OCI-M1 (cell line): ENCODE measurements around the gene CD38.

Source experiments
- DNase-seq: peaks from one replicate; lab custom pipeline; 2025; lab: John Stamatoyannopoulos, UW

CD38 gene

DNA sequence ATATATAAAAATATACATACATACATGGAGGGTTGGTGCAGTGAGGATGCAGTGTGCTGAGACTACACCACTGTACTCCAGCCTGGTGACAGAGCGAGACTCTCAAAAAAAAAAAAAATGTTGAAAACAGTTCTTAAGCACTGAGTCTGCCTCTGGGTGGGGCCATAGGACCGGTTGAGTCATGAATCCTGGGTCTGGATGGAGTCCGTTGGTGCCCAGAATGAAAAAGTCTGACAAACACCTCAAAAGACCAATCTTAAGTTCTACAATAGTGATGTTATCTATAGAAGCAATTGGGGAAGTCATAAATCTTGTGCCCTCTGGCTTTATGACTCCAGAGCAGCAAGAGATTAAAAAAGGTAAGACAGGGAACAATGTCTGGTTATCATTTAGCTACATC, 90.0 kb downstream of the CD38 start:
- peak; percentile 39 for DNase-seq

DNA sequence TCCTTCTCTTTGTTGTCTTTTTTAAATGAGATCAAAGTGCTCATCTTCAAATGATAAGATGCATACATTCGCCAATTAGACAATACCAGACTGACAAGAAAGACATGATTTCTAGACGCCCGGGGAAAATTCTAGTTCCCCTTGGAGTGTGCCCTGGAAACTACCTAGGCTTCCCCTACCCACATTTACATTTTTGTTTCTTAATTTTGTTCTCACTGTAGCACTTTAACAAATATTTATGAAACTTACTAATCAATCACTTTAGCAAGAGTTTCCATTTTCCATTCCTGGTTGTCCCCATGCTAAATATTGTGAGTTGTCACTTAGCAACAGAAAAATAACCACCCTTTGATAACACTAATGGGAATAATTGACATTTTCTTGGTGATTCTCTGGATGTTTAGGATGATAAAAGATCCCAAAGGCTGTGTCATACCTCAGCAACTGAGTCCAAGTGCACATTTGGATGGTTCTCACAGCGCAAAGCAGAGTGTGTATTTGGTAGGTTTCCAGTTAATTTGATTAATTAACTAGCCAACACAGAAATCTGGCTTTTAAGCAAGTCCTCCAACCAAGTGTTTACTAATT, 90.8 kb downstream of the CD38 start:
- no peak for DNase-seq

DNA sequence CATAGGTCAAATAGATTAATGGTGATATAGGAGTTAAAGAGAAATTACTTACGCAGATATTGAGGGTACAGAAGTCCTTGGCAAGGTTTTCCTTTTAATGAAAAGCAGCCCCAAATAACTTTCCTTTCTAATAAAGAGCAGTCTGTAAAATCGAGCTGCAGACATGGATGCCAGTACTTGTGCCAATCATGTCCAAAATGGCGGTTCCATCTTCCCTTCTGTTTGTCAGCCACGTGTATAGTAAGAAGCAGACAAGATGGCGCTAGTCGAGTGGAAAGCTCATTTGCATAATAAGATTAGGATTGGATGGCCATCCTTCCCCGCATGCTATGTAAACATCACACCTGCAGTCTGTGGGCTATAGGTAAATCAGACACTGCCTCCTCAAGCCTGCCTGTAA, 92.0 kb downstream of the CD38 start:
- no peak for DNase-seq

DNA sequence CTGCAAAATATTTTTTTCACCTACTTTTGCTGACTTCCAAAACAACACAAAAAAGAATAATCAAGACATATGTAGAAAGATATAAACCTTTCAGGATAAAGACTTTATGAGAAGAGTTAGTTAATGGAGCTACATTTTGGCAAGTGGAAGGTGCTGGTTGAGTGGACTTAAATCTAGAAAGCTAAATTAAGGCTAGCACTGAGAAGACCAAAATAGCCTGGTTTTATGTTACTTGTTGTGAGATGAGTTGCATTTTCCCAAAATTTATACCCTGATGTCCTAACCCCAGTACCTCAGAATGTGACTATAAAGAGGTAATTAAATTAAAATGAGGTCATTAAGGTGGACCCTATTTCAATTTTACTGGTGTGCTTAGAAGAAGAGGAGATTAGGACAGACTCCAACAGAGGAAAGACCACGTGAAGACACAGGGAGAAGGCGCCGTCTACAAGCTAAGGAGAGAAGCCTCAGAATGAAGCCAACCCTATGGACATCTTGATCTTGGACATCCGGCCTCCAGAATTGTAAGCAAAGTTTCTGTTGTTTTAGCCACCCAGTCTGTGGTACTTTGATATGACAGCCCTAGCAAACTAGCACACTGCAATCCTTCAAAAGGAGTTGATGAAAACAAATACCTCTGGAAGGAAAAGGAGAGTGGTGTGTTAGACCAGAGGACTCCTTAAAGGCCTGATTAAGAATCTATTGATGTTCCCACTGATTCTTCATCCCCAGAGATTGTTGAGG, 93.0 kb downstream of the CD38 start:
- DNase-seq, result no peak

DNA sequence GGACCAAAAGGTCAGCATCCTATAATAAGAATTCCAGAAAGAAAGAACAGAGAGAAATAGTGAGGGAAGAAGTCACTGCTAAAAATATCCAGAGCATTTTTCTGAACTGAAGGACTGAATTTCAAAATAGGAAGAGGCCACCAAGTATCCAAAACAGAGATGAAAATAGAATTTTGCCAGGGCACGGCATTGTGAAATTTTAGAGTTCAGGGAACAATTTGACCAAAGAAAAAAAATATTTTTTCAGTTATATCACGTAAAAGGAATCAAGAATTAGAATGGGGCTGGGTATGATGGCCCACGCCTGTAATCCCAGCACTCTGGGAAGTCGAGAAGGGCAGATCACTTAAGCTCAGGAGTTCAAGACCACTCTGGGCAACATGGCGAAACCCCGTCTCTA, 95.0 kb downstream of the CD38 start:
- DNase-seq, result no peak

DNA sequence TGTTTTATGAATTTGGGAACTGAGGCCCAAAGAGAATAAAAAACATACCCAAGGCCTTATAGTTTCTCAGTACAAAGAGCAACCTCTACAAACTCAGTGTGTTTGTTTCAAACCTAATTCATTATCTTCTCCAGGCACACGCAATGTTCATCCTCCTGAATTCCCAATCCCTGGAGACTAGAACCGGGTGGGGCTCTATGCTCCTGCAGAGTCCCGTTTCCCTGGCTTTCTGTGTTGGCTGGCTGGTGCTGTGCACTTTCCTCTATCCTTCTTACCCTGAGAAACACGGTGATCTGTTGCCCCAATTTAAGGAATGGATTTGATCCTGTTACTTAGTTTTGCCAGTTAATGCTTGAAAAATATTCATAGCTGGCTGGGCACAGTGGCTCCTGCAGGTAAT, 96.5 kb downstream of the CD38 start:
- no peak for DNase-seq

DNA sequence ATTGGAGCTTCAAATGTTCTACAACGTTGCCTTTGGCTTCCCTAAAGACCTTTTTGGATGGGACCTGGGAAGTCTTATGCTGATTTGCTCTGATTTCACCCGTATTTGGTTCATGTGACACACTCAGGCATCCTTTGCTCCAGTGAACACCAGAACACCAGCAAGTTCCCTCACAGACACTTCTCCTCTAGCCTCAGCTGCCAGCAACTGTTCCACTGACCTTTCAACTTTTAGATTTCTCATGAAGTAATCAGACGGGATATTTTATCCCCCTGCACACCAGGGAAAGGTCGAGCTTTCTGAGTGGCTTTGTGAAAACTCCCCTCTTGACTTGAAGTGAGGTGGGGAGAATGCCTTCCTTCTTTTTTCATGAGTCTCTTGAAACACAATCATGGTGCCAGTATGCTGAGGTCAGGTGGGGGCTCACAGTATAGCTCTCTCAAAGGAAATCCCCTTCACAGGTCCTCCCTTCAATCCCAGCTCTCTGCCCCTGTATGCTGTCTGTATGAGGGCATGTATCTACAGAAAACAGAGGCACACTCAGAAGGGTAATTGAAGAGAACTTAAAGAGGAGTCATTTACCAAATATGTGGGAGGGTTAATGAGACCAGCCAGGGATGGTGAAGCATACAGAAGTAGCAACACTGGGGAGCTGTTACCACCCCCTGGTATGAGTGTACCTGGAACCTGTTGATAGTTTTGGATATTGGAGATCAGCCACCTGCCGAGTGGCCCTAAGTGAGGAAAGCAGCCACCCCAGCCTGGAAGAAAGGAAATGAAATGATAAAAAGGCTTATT, 97.7 kb downstream of the CD38 start:
- DNase-seq, result no peak

DNA sequence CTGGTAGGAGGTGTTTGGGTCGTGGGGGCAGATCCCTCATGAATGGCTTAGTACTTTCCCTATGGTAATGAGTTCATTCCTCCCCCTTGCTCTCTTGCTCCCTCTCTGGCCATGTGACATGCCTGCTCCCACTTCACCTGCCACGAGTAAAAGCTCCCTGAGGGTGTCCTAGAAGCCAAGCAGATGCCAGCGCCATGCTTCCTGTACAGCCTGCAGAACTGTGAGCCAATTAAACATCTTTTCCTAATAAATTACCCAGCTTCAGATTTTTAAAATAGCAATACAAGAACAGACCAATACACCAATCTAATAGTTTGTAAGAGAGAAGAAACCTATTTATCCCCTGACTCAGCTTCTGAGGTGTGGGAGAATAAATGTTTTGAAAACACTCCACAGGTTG, 99.9 kb downstream of the CD38 start:
- no peak for DNase-seq

DNA sequence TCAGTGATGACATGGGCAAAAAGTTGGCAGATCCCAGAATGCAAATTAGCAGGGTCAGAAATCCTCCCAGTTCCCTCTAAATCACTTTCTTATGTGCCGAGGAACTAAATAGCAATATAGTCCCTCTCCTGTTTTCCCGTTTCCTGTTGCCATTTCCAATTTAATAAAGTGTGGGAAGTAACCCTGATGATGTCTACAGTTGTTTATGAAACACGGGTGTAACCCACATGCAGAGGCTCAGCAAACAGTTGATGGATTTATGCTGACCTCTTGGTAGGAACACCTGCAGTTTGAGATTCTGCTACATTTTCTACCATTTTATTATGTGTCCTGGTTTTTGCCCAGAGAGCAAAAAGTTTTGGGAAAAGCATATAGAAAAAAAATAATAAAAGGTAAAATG, 103.7 kb downstream of the CD38 start:
- DNase-seq, result no peak

DNA sequence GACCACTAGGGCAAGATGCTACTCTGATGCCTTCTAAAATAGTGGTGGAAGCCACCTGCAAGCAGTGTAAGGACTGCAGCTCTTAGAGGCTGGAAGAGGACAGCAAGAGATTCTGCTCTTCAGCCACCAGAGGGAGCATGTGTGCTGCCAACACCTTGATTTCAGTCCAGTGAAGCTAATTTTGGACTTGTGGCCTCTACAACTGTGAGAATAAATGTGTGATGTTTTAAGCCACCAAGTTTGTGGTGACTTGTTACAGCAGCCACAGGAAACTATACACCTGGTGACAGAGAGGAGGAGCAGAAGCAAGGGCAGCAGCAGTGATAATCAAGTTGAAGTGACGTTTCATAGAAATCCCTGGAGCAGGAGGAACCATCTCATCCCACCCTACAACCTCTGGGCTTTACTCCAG, 104.6 kb downstream of the CD38 start:
- DNase-seq, result peak; percentile 71

DNA sequence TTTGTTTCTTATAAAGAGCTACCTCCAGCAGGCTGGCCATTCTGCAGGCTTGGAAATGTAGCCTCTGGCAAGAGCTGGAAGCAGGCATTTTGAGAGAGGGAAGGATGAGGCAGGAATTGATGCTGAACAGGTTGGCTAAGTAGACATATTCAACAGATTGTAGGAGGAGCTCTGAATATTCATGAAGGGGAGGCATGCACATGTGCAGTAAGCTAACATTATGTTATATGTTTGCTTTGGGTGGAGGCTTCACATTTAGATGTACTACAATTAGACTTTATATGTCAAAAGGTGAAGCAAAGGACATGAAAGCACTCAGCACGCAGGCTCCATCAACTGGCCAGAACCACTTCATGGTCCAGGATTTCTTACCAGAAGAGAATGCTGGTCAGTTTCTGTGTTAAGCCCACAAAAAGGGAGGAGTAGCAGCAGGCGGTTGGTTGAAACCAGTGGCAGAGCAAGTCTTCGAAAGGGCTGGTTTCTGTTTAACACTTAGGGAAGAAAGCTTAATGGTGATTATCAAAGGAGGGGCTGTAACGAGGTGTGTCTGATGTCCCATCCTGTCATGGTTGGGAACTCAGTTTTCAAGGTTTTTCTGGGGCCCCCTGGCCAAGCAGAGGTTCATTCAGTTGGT, 105.6 kb downstream of the CD38 start:
- no peak for DNase-seq

DNA sequence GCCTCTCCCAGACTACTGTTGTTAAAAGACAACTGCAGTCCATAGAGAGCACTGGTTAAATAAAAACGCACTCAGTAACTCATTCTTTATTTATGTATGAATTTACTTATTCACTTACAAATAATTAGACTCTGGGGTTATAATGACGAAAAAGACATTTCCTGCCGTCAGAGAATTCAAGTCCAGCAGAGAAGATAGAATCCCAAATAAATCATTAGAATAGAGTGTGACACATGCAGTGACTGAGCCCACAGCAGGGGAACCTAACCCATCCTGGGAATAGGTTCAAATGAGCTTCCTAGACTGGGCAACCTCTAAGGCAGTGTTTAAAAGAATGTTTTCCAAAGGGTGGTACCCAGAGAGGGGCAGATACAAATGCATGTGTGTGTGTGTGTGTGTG, 106.5 kb downstream of the CD38 start:
- DNase-seq, result no peak

DNA sequence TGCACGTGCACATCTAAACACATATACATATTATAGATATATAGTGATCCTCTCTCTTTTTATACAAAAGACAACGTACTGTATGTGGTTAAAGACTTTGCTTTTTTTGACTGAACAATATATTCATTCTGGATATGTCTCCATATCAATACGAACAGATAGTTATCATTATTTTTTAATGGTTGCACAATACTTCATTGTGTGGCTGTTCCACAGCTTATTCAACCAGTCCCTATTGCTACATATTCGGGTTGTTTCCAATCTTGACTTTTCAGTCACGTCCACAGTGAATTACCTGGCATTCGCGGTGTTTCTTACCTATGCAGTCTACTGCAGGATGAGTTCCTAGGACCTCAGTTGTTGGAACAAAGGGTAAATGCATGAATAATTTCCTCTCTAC, 107.3 kb downstream of the CD38 start:
- DNase-seq, result no peak

DNA sequence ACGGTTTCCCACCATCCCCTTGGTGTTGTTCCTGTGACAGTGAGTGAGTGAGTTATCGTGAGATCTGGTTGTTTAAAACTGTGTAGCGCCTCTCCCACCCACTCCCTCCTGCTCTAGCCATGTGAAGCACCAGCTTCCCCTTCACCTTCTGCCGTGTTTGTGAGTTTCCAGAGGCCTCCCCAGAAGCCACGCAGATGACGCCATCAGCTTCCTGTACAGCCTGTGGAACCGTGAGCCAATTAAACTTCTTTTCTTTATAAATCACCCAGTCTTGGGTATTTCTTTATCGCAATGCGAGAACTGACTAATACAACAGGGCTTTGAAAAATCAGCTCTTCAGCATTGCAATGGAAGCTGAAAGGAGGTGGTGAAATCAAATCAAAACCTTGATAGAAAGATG, 110.4 kb downstream of the CD38 start:
- DNase-seq, result no peak

DNA sequence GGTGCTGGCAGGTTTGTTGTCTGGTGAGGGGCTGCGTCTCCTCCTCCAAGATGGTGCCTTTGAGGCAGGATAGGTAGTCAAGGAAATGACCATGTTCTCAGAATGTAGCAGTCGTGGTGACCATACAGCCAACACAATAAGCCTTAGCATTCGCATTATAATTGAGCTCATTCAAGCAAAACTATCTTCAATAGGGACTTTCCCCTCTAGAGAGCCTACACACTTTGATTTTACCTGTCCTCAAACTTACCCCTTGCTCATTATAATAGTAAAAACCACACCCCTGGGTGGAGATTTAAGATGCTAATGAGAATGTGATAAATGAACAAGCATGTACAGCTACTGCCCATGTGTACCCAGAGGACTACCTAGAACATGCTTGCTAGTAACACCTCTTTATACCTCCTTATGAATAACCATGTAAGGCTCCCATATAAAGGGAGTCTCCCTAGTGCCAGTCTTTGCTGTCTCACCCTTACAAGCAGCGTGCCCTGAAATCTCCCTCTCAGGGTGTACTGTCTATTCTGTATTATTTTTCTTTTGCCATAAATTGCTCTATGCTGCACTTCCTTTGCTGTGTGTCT, 112.2 kb downstream of the CD38 start:
- no peak for DNase-seq

DNA sequence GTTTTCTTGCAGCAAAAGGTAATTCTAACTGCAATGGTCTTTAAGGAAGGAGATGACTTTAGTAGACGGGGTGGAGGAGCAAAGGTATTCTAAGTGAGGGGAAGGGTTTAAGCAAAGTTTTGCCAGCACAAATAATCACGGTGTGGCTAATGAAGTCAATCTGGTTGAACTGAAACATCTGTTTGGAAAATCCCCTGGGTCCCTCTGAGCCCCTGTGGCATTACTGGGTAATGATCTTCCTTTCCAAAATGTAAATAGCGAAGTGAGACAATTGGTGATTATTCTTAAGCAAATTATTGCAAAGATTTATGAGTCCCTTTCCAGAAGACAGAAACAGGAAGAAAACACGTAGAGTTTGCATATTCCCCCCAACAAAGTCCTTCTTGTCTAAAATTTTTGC, 113.2 kb downstream of the CD38 start:
- no peak for DNase-seq

DNA sequence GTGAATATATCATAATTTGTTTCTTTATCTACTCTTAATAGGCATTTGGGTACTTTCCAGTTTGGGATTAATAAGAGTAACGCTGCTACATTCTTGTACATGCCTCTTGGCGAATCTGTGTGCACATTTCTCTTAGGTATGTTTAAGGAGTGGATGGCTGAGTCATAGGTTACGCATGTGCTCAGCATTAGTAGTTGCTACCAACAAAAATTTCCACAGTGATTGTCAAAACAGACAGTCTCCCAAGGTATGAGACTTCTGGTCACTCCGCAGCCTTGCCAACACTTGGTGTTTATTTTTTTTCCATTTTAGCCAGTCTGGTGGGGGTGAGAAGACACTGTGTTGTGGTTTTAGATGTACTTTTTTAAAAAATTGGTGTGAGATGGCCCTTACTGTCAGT, 115.8 kb downstream of the CD38 start:
- no peak for DNase-seq

DNA sequence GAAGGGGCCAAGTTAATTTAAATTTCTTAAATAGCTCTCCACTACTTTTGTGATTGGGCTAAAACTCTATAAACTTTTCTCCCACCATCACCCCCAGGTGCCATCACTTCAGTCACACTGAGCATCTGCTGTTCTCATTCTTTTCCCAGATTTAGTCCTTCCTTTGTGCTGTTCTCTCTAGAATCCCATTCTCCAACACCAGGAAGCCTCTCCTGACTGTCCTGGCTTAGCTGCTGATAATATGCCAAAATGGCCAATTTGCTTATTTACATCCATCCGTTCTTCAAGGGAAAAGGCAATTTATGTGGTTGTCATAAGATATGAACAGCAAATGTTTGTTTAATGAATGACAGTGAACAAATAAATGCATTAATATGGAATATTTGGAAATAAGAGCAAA, 116.3 kb downstream of the CD38 start:
- DNase-seq, result no peak

DNA sequence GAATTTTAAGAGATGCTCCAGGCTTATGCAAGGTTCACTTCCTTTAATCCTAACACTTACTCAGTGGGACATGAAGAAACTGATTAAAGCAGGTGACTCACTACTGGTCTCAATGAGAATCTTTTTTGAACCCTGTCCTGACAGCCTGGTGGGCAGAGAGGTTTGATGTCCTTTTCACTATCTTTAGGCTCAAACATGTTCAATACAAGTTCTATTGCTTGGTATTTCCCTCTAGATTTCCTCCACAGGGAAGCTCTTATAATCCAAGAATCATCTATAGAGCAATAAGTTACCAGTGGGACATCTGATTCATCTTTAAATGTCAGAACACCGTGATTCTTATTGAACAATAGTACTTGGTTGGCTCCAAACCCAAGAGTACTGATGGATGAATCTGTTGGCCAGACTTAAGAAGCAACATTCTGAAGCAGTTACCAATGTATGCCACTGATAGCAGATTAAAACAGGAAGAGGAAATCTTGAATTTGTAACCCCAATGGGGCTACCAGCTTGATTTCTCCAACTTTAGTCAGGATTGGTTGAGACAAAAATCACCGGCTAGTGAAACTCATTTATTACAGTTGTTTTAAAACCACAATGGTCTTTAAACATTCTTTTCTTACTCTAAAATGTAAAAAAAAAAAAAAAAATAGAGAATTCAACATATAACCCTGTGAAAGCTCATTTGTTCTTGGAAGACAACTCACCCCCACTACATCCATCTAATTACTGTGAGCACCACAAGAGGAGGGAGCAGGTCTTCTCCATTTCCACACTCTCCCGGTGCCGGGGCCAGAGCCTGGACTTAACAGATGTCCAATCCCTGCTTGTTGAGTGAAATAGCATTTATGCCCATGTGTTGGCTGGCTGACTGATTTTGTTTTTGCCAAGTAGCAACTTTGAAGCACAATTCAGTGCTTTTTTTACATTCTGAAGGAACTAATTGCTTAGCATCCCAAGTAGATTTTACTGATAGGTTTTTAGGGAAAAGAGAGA, 117.1 kb downstream of the CD38 start:
- DNase-seq, result no peak

DNA sequence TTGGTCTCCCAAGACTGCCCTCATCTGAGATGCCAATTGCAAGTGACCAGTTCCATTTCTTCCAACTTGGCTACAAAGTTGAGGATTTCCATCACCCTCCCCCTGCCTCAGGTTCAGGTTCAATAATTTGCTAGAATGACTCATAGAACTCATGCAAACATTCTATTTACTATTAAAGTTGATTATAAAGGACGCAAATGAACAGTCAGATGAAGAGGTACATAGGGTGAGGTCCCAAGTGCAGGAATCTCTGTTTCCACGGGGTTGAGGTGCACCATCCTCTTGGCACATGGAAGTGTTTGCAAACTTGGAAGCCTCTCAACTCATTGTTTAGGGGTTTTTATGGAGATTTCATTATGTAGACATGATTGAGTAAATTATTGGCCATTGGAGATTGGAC, 119.4 kb downstream of the CD38 start:
- no peak for DNase-seq

DNA sequence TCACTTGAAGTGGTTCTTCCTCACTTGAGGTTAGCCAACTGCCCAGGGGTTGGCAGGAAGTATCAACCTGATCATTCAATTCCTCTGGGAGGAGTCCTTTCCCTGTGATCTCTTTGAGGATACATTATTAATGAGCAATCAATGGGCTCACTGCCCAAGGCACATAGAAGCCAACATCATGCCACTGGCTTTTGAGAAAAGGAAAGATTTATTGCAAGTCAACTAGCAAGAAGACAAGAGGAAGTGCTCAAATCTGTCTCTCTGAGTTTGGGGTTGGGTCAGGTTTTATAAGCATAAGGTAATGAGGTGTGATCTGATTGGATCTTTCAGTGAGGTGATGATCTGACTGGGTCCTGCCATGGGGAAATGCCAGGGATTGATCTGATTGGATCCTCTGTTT, 120.8 kb downstream of the CD38 start:
- DNase-seq, result no peak
